Measurements from ENCODE around the gene KHNYN.

- TF ChIP-seq ZNF274 (IDR thresholded peaks at IDR 0.05; ENCODE audit: low read depth, low read length) (no peak), YY1 (IDR thresholded peaks at IDR 0.05; ENCODE audit: insufficient read depth, insufficient read length) (no peak)
Observed at GRCh38 chr14:24437736-24438067, 7.9 kb downstream of the KHNYN start.
